ENCODE data around the gene CCNF. TPM values are rescaled to one million over a fixed set of nuclear protein-coding genes. Genes with fewer than 3 reads are reported as not detected.

CCNF gene
- total and polyA plus RNA-seq, 5 donors from 2014 or later = 3.3 to 6.9 (median 6.6) TPM

Other genes with a start within 250 kb of the CCNF start
- not detected for gene CASKIN1, start 232.8 kb upstream of the CCNF start, total RNA-seq
- gene CASKIN1, start 232.8 kb upstream of the CCNF start, polyA plus RNA-seq = not detected
- 23.5 TPM for gene MLST8, start 224.0 kb upstream of the CCNF start, total RNA-seq
- 10 to 100 TPM; 20.9 to 31.1 (median 24.3) TPM for gene MLST8, start 224.0 kb upstream of the CCNF start, polyA plus RNA-seq
- 10.9 TPM for gene BRICD5, start 218.6 kb upstream of the CCNF start, total RNA-seq
- gene BRICD5, start 218.6 kb upstream of the CCNF start, polyA plus RNA-seq = under 1 TPM in 2 of 4 donors, not detected in 2; 0.08 to 0.33 TPM
- 14.2 TPM for gene PGP, start 214.6 kb upstream of the CCNF start, total RNA-seq
- gene PGP, start 214.6 kb upstream of the CCNF start, polyA plus RNA-seq = 10 to 100 TPM in 2 of 4 donors, 1 to 10 TPM in 2; 6.1 to 13.4 (median 8.8) TPM
- 38.7 TPM for gene E4F1, start 205.9 kb upstream of the CCNF start, total RNA-seq
- gene E4F1, start 205.9 kb upstream of the CCNF start, polyA plus RNA-seq = 10 to 100 TPM; 11.6 to 15.7 (median 14.4) TPM
- gene DNASE1L2, start 193.0 kb upstream of the CCNF start, total RNA-seq = 0.37 TPM
- gene DNASE1L2, start 193.0 kb upstream of the CCNF start, polyA plus RNA-seq = not detected
- 23.4 TPM for gene ECI1, start 177.9 kb upstream of the CCNF start, total RNA-seq
- gene ECI1, start 177.9 kb upstream of the CCNF start, polyA plus RNA-seq = 10 to 100 TPM; 49.0 to 62.8 (median 56.2) TPM
- gene RNPS1, start 161.3 kb upstream of the CCNF start, total RNA-seq = 189 TPM
- gene RNPS1, start 161.3 kb upstream of the CCNF start, polyA plus RNA-seq = 100 to 1,000 TPM; 189 to 230 (median 218) TPM
- 5.1 TPM for gene ABCA3, start 88.7 kb upstream of the CCNF start, total RNA-seq
- 1 to 10 TPM; 1.1 to 2.2 (median 2.0) TPM for gene ABCA3, start 88.7 kb upstream of the CCNF start, polyA plus RNA-seq
- gene TEDC2, start 30.7 kb downstream of the CCNF start, total RNA-seq = not detected
- gene TEDC2, start 30.7 kb downstream of the CCNF start, polyA plus RNA-seq = 1 to 10 TPM in 1 of 4 donors, under 1 TPM in 2, not detected in 1; 0.41 to 1.4 (median 0.67) TPM
- not detected for gene NTN3, start 41.9 kb downstream of the CCNF start, total RNA-seq
- gene NTN3, start 41.9 kb downstream of the CCNF start, polyA plus RNA-seq = not detected
- gene TBC1D24, start 45.7 kb downstream of the CCNF start, total RNA-seq = 5.8 TPM
- 1 to 10 TPM in 3 of 4 donors, under 1 TPM in 1; 0.84 to 1.6 (median 1.2) TPM for gene TBC1D24, start 45.7 kb downstream of the CCNF start, polyA plus RNA-seq
- 188 TPM for gene ATP6V0C, start 84.5 kb downstream of the CCNF start, total RNA-seq
- 10 to 100 TPM; 62.1 to 83.4 (median 68.6) TPM for gene ATP6V0C, start 84.5 kb downstream of the CCNF start, polyA plus RNA-seq
- gene AMDHD2, start 90.9 kb downstream of the CCNF start, total RNA-seq = 239 TPM
- gene AMDHD2, start 90.9 kb downstream of the CCNF start, polyA plus RNA-seq = 10 to 100 TPM; 18.3 to 19.5 (median 18.7) TPM
- 0.27 TPM for gene CEMP1, start 102.0 kb downstream of the CCNF start, total RNA-seq
- 1 to 10 TPM; 3.0 to 3.8 (median 3.7) TPM for gene CEMP1, start 102.0 kb downstream of the CCNF start, polyA plus RNA-seq
- 57.4 TPM for gene PDPK1, start 108.6 kb downstream of the CCNF start, total RNA-seq
- gene PDPK1, start 108.6 kb downstream of the CCNF start, polyA plus RNA-seq = 10 to 100 TPM; 28.0 to 33.7 (median 30.2) TPM

Measured in CD4-positive, CD25-positive, alpha-beta regulatory T cell (primary cell).